Measurements from ENCODE around the gene PRM1. TPM values are rescaled to one million over a fixed set of nuclear protein-coding genes. Genes with fewer than 3 reads are reported as not detected.

Gene PRM1
- total RNA-seq, 1 donor from 2014 or later = not detected

DNA sequence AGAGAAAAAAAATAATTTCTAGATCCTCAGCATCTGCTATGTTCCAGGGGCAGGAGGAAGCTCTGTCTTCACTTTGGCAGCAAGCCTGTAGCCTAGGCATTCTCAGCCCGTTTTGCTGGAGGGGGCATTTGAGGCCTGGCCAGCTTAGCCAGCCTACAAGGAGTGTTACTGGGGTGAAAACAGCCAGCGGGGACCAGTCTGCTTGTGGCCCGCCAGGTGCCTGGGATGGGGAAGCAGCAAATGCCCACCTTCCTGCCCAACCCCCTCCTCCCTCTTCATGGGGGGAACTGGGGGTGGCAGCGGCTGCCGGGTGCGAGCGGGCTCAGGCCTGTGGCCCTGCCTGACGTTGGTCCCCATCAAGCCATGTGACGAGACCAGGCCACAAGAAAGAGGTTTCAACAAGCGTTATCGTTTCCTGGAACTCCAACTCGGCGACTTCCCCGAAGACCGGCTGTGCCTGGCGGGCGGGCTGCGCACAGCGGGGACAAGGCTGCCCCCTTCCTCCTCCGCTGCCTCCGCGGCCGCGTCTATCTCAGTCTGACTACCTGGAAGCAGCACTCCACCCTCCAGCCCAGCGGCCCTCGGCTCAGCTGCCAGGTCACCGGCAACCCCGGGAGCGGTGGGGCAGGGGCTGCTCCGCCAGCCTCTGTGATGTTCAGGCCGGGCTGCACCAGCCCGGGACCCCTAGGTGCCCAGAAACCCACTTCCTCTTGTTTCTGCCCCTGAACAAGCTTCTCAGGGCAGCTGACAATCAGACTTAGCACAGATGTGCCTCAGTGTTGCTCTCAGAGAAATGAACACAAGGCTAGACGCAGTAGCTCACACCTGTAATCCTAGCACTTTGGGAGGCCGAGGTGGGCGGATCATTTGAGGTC lies 48.0 kb downstream of the PRM1 start:
- DNase-seq (ENCODE audit: low read depth, low spot score) = no peak

DNA sequence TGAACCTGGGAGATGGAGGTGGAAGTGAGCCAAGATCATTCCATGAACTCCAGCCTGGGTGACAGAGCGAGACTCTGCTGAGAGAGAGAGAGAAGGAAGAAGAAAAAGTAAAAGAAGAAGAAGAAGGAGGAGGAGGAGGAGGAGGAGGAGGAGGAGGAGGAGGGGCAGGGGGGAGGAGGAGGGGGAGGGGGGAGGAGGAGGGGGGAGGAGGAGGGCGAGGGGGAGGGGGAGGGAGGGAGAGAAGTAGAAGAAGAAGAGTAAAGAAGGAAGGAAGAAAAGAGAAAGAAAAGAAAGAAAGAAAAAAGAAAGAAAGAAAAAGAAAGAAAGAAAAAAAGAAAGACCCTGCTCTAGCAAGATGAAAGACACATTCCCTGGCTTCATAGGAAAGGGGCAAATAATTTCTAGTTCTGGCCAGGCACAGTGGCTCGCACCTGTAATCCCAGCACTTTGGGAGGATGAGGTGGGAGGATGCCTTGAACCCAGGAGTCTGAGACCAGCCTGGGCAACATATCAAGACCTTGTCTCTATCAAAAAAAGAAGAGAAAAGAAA lies 48.8 kb downstream of the PRM1 start:
- Mint-ChIP-seq H3K27me3 (ENCODE audit: low read depth) (no peaks in the 10 kb centered on the region), H3K27ac (ENCODE audit: unreplicated experiment) (no peak overlapping the region), H3K9me3 (no peaks in the 10 kb centered on the region), H3K4me3 (no peak overlapping the region), H3K4me1 (no peaks in the 10 kb centered on the region), H3K36me3 (ENCODE audit: low read depth) (no peaks in the 10 kb centered on the region)
- TF ChIP-seq, protein P1, sequence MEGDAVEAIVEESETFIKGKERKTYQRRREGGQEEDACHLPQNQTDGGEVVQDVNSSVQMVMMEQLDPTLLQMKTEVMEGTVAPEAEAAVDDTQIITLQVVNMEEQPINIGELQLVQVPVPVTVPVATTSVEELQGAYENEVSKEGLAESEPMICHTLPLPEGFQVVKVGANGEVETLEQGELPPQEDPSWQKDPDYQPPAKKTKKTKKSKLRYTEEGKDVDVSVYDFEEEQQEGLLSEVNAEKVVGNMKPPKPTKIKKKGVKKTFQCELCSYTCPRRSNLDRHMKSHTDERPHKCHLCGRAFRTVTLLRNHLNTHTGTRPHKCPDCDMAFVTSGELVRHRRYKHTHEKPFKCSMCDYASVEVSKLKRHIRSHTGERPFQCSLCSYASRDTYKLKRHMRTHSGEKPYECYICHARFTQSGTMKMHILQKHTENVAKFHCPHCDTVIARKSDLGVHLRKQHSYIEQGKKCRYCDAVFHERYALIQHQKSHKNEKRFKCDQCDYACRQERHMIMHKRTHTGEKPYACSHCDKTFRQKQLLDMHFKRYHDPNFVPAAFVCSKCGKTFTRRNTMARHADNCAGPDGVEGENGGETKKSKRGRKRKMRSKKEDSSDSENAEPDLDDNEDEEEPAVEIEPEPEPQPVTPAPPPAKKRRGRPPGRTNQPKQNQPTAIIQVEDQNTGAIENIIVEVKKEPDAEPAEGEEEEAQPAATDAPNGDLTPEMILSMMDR (conservative IDR thresholded peaks at IDR 0.05) = no peak
- DNase-seq (ENCODE audit: low read depth, low spot score) = no peak

More for the DNA sequence above, 48.0 kb downstream of the PRM1 start:
- Mint-ChIP-seq H3K27me3 (ENCODE audit: low read depth) (no peaks in the 10 kb centered on the region), H3K9me3 (no peaks in the 10 kb centered on the region), H3K4me3 (no peak overlapping the region), H3K4me1 (no peaks in the 10 kb centered on the region), H3K36me3 (ENCODE audit: low read depth) (no peaks in the 10 kb centered on the region), H3K27ac (ENCODE audit: unreplicated experiment) (no peak overlapping the region)
- TF ChIP-seq, protein P1 (conservative IDR thresholded peaks at IDR 0.05) = no peak

- no peaks in the 10 kb centered on the region for H3K4me1 Mint-ChIP-seq
- no peak overlapping the region for H3K4me3 Mint-ChIP-seq
- H3K27ac Mint-ChIP-seq (ENCODE audit: unreplicated experiment) = no peak overlapping the region
- H3K27me3 Mint-ChIP-seq (ENCODE audit: low read depth) = no peaks in the 10 kb centered on the region
- TF ChIP-seq, protein P1 (conservative IDR thresholded peaks at IDR 0.05) = no peak
- no peaks in the 10 kb centered on the region for H3K36me3 Mint-ChIP-seq (ENCODE audit: low read depth)
- DNase-seq (ENCODE audit: low read depth, low spot score) = no peak
- no peaks in the 10 kb centered on the region for H3K9me3 Mint-ChIP-seq
Observed at GRCh38 chr16:11231367-11231970, 49.7 kb downstream of the PRM1 start.

Small RNAs within 50 kb of the gene (microRNA-seq; reads per million reads assigned to microRNA genes)
- not detected for gene MIR548H2

Other genes starting within 250 kb of the PRM1 start
- gene SOCS1, start 25.1 kb downstream of the PRM1 start, total RNA-seq = 1.6 and 1.7 TPM in 2 replicates
- gene TNP2, start 12.0 kb downstream of the PRM1 start, total RNA-seq = not detected in 2 replicates
- gene PRM3, start 7.7 kb downstream of the PRM1 start, total RNA-seq = not detected in 2 replicates
- not detected in 2 replicates for gene PRM2, start 4.8 kb downstream of the PRM1 start, total RNA-seq
- gene RMI2, start 64.1 kb upstream of the PRM1 start, total RNA-seq = 39.6 and 41.9 TPM in 2 replicates

Measured in neural crest cell (in vitro differentiated cells).